Dedifferentiated amniotic fluid mesenchymal stem cell (primary cell): ENCODE data around the gene TBX3.

Experiments
- DNase-seq: peaks from one replicate; pipeline ENCODE4 v3.0.0-alpha.2; 2016; ENCODE audit errors: extremely low spot score

TBX3 gene

DNA sequence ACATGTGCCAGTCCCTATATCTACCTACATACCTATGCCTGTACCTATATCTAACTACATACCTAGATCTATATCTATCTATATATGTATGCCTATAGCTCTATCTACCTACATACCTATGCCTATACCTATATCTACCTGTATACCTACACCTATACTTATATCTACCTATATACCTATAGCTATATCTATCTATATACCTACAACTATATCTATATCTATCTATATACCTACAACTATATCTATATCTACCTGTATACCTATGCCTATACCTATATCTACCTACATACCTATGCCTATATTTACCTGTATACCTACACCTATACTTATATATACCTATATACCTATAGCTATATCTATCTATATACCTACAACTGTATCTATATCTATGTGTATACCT is 56.6 kb downstream of the TBX3 start:
- DNase-seq = no peak

DNA sequence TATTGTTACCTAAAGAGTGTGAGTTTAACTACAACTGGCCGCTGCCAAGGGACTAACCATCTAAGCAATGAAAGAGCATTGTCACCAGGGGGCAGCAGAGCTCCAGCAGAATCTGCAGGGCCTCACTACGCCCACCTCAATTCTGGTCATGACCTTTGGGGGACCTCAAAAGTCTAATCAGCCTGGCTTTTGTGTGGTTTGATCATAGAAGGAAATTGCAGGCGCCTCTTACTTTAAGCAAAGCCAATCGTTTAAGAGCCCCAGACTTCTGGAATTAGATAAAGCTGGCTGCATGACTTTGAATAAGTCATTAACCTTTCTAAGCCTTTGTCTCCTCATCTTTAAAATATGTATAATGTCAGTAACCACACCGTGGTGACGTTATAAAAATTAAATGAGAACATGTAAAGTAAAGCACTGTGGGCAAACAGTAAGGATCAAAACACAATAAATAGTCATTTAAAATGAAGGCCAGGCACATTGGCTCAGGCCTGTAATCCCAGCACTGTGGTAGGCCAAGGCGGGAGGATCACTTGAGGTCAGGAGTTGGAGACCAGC is 58.6 kb downstream of the TBX3 start:
- peak; percentile 38 for DNase-seq

DNA sequence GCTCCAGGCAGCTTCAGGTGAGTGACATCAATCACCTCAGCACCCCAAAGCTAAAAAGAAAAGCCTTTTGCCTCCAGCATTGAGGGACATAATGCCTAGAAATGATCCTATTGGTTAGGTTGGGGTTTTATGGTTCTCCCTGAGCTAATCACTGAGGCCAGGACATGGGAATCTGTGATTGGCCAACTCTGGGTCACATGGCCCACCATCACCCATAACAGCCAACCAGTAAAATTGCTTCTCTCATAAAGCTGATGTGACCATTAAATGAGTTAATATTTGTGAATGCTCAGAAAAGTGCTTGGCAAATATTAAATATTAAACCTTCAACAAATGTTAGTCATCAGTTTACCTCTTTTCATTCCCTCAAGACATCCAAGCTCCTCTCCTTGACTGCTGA is 60.2 kb downstream of the TBX3 start:
- no peak for DNase-seq
